Epithelial cell of proximal tubule (primary cell): ENCODE data around the gene SNCB. TPM values are rescaled to one million over a fixed set of nuclear protein-coding genes. Genes with fewer than 3 reads are reported as not detected.

Experiments
- DNase-seq: peaks from one replicate; pipeline ENCODE4 v3.0.0-alpha.2; 2011; ENCODE audit warnings: low read depth
- H3K4me3 ChIP-seq: 2 replicates; pipeline ENCODE4 v1.5.1; 2011; ENCODE audit warnings: low read depth, mild to moderate bottlenecking, low read length
- CTCF ChIP-seq: conservative IDR thresholded peaks from 2 replicates; pipeline ENCODE4 v1.5.1; 2012; ENCODE audit warnings: low read depth, mild to moderate bottlenecking, low read length
- total RNA-seq: library from RNA; depleted of rRNA; stranded (reverse); fragments of >200 nt; gene quantifications from 2 replicates; pipeline ENCODE4 v1.2.3, GENCODE V29; 2015

The SNCB gene
- total RNA-seq, 1 donor from 2014 or later: 0.17 TPM

GRCh38 chr5:176629317-176629852 is 949 bp downstream of the SNCB start:
- no peak for TF ChIP-seq CTCF
- H3K4me3 ChIP-seq: no peak overlapping the region
- no peak for DNase-seq

- H3K4me3 ChIP-seq: no peak overlapping the region
- DNase-seq: no peak
- TF ChIP-seq CTCF: no peak
Measured at GRCh38 chr5:176628406-176629228, 1.7 kb downstream of the SNCB start.

GRCh38 chr5:176627582-176627981 is 2.8 kb downstream of the SNCB start:
- no peak for TF ChIP-seq CTCF
- no peak overlapping the region for H3K4me3 ChIP-seq
- no peak for DNase-seq

- H3K4me3 ChIP-seq: no peak overlapping the region
- TF ChIP-seq CTCF: no peak
- no peak for DNase-seq
Measured at GRCh38 chr5:176626876-176627236, 3.5 kb downstream of the SNCB start.

GRCh38 chr5:176625966-176626875 is 4.1 kb downstream of the SNCB start:
- no peak overlapping the region for H3K4me3 ChIP-seq
- no peak for TF ChIP-seq CTCF
- DNase-seq: no peak

- TF ChIP-seq CTCF: no peak
- H3K4me3 ChIP-seq: no peak overlapping the region
- DNase-seq: no peak
Measured at GRCh38 chr5:176625512-176625911, 4.8 kb downstream of the SNCB start.
